Tibial artery (tissue), 4 donors: ENCODE data around the gene TMSB4X.
A peak's percentile ranks its signal among the peaks of the same experiment; 100 is the strongest.
"Not testable (repeated sequence)": the region's sequence is repeated elsewhere in the genome, so short reads cannot be mapped to it uniquely, and the experiment has no call there.

Source experiments
- DNase-seq, 2 donors: peaks; one replicate each; pipeline ENCODE4 v3.0.0-alpha.2; 2019
- H3K27ac ChIP-seq, 2 donors: fragments of 200-600 bp; sonication (generic) in 1 of 2; 1 replicate in 1 of 2; 2 replicates in 1 of 2; pipeline ENCODE4 v1.5.1; 2018 to 2019; ENCODE audit warnings: mild to moderate bottlenecking in 1 of 2
- H3K27me3 ChIP-seq, 2 donors: fragments of 200-600 bp; sonication (generic) in 1 of 2; one replicate each; pipeline versions ENCODE4 v1.5.1 to v1.6.0; 2016 to 2019
- H3K36me3 ChIP-seq, 3 donors: fragments of 200-600 bp; sonication (generic) in 2 of 3; one replicate each; pipeline ENCODE4 v1.5.1; 2016 to 2019; ENCODE audit warnings: mild to moderate bottlenecking in 2 of 3
- H3K4me1 ChIP-seq, 4 donors: fragments of 200-600 bp; sonication (generic) in 2 of 4; 1 replicate in 3 of 4; 2 replicates in 1 of 4; pipeline ENCODE4 v1.5.1; 2016 to 2019
- H3K4me3 ChIP-seq, 2 donors: fragments of 200-600 bp; sonication (generic) in 1 of 2; 1 replicate in 1 of 2; 2 replicates in 1 of 2; pipeline ENCODE4 v1.5.1; 2018 to 2019; ENCODE audit warnings: mild to moderate bottlenecking in 2 of 2
- H3K9me3 ChIP-seq, 3 donors: fragments of 200-600 bp; sonication (generic) in 1 of 3; one replicate each; pipeline ENCODE4 v1.5.1; 2016 to 2019
- intact Hi-C: fragments of 100-400 bp; cut with DNase I; formaldehyde crosslinking; loops from one replicate; pipeline ENCODE4 v1.15.0; 2023; ENCODE audit warnings: low total_unique reads
- TF ChIP-seq, protein P1 (sequence below), 2 experiments: fragments of 200-600 bp in 1 of 2; fragments of 450-650 bp in 1 of 2; IDR thresholded peaks; one replicate each; pipeline ENCODE4 v1.5.1; 2017 to 2019; ENCODE audit warnings: antibody characterized with exemption in 2 of 2, mild to moderate bottlenecking in 1 of 2, moderate library complexity in 1 of 2

The TMSB4X gene

GRCh38 chrX:12979616-12980015 is 4.7 kb downstream of the TMSB4X start:
- Histone ChIP-seq H3K4me1 (peaks cover 0 to 16% (median 0%) of the 10 kb centered on the region in 4 donors), H3K27ac (peak overlapping the region; percentile 92 to 98)
- intact Hi-C loops: loop anchor here (5.0 to 10.0 kb wide), 2 partner anchors 115 to 453 kb away; no protein-coding TSS in a partner anchor

DNA sequence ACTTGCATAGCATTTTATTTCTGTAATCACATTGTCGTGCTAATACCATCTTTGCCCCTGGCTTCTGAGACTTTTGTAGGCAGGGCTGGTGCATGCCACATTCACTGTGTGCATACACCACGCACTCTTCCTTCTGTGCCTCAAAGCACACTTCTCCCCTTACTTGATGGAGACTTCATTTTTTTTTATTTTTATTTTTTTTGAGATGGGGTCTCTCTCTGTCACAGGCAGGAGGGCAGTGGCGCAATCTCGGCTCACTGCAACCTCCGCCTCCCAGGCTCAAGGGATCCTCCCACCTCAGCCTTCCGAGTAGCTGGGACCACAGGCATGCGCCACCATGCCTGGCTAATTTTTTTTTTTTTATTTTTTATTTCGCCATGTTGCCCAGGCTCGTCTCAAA is 5.1 kb downstream of the TMSB4X start:
- H3K4me3 ChIP-seq, H3K9me3 ChIP-seq, intact Hi-C loops, H3K36me3 ChIP-seq, DNase-seq, H3K27me3 ChIP-seq: not testable (repeated sequence)
- H3K27ac ChIP-seq: peak overlapping the region in 1 of 2 donors; percentile 98
- peaks cover 0 to 16% (median 0%) of the 10 kb centered on the region in 4 donors for H3K4me1 ChIP-seq

More at GRCh38 chrX:12979616-12980015, 4.7 kb downstream of the TMSB4X start:
- H3K4me3 ChIP-seq: no peak overlapping the region
- no peaks in the 10 kb centered on the region for H3K9me3 ChIP-seq
- no peaks in the 10 kb centered on the region for H3K27me3 ChIP-seq
- H3K36me3 ChIP-seq: no peaks in the 10 kb centered on the region
- TF ChIP-seq, protein P1, sequence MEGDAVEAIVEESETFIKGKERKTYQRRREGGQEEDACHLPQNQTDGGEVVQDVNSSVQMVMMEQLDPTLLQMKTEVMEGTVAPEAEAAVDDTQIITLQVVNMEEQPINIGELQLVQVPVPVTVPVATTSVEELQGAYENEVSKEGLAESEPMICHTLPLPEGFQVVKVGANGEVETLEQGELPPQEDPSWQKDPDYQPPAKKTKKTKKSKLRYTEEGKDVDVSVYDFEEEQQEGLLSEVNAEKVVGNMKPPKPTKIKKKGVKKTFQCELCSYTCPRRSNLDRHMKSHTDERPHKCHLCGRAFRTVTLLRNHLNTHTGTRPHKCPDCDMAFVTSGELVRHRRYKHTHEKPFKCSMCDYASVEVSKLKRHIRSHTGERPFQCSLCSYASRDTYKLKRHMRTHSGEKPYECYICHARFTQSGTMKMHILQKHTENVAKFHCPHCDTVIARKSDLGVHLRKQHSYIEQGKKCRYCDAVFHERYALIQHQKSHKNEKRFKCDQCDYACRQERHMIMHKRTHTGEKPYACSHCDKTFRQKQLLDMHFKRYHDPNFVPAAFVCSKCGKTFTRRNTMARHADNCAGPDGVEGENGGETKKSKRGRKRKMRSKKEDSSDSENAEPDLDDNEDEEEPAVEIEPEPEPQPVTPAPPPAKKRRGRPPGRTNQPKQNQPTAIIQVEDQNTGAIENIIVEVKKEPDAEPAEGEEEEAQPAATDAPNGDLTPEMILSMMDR (IDR thresholded peaks at IDR 0.05): no peak
- no peak for DNase-seq

DNA sequence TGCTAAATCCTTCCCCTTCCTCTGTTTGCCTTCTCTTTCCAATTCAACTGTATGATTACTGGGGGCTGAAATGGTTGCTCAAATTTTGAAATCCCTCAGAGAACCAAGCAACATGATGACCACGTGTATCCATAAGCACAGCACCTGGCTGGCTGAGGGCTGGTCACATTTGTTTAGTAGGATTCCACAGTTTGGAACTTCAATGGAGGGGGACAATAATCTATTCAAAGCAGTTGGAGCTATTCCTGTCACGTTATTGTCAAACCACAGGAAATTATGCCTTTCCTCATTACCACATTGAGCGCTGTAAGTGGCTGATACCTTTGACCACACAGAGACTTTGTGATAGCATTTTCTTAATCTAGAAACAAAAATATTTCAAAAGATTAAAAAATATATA is 7.0 kb downstream of the TMSB4X start:
- no peaks in the 10 kb centered on the region for H3K9me3 ChIP-seq
- no peak for DNase-seq
- H3K36me3 ChIP-seq: no peaks in the 10 kb centered on the region
- TF ChIP-seq, protein P1 (IDR thresholded peaks at IDR 0.05): no peak
- H3K4me1 ChIP-seq: peaks cover 0 to 16% (median 0%) of the 10 kb centered on the region in 4 donors
- intact Hi-C loops: no loop called here
- H3K27me3 ChIP-seq: no peaks in the 10 kb centered on the region
- H3K27ac ChIP-seq: no peak overlapping the region
- H3K4me3 ChIP-seq: no peak overlapping the region

GRCh38 chrX:12984603-12985319 is 9.9 kb downstream of the TMSB4X start:
- no peak for DNase-seq
- H3K4me1 ChIP-seq: peaks cover 0 to 8% (median 0%) of the 10 kb centered on the region in 4 donors
- no peaks in the 10 kb centered on the region for H3K9me3 ChIP-seq
- no peak overlapping the region for H3K27ac ChIP-seq
- TF ChIP-seq, protein P1 (IDR thresholded peaks at IDR 0.05): no peak
- H3K4me3 ChIP-seq: no peak overlapping the region
- intact Hi-C loops: no loop called here
- no peaks in the 10 kb centered on the region for H3K36me3 ChIP-seq
- no peaks in the 10 kb centered on the region for H3K27me3 ChIP-seq

DNA sequence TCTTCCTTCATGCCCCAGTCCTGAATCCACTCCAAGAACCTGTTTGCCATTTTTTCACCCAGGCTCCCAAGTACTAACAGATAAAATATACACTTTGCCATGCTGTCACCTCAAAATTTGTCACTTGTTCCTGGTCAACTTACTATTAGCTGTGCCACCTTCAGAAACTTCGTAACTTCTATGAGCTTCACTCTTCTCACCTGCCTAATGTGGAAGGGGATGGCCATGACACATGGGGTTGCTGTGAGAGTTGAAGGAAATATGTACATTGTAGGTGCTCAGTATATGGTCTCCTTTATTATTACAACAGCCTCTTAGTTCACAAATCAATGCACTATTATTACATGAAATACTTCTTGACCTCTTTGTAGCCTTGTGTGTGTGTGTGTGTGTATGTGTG is 10.4 kb downstream of the TMSB4X start:
- Histone ChIP-seq H3K36me3 (no peaks in the 10 kb centered on the region), H3K27me3 (no peaks in the 10 kb centered on the region), H3K4me1 (peaks cover 0 to 8% (median 0%) of the 10 kb centered on the region in 4 donors), H3K27ac (no peak overlapping the region), H3K4me3 (no peak overlapping the region), H3K9me3 (no peaks in the 10 kb centered on the region)
- DNase-seq: no peak
- TF ChIP-seq, protein P1 (IDR thresholded peaks at IDR 0.05): no peak
- intact Hi-C loops: no loop called here

- no peak overlapping the region for H3K27ac ChIP-seq
- H3K4me3 ChIP-seq: no peak overlapping the region
- peaks cover 0 to 8% (median 0%) of the 10 kb centered on the region in 4 donors for H3K4me1 ChIP-seq
- DNase-seq: no peak
- H3K27me3 ChIP-seq: no peaks in the 10 kb centered on the region
- H3K36me3 ChIP-seq: no peaks in the 10 kb centered on the region
- intact Hi-C loops: no loop called here
- TF ChIP-seq, protein P1 (IDR thresholded peaks at IDR 0.05): no peak
- no peaks in the 10 kb centered on the region for H3K9me3 ChIP-seq
Measured at GRCh38 chrX:12986164-12986779, 11.4 kb downstream of the TMSB4X start.
